Nephron (organoid): ENCODE measurements around the gene CHRM4.

ENCODE experiments used
- H3K27ac Mint-ChIP-seq, 3 experiments: 2 replicates each; pipeline ENCODE4 v1.8.0; 2020; ENCODE audit warnings: mixed read lengths in 3 of 3, mild to moderate bottlenecking in 2 of 3, moderate library complexity in 1 of 3
- H3K27me3 Mint-ChIP-seq: 2 replicates; pipeline ENCODE4 v1.8.0; 2021; ENCODE audit warnings: low read depth, mild to moderate bottlenecking, moderate library complexity, mixed read lengths
- H3K36me3 Mint-ChIP-seq: 2 replicates; pipeline ENCODE4 v1.8.0; 2020; ENCODE audit warnings: low read depth, mixed read lengths
- H3K4me1 Mint-ChIP-seq: 2 replicates; pipeline ENCODE4 v1.8.0; 2020; ENCODE audit warnings: mixed read lengths
- H3K4me3 Mint-ChIP-seq, 3 experiments: 2 replicates each; pipeline ENCODE4 v1.8.0; 2020; ENCODE audit warnings: mild to moderate bottlenecking in 3 of 3, mixed read lengths in 3 of 3, moderate library complexity in 2 of 3
- H3K9me3 Mint-ChIP-seq: 2 replicates; pipeline ENCODE4 v1.8.0; 2020; ENCODE audit warnings: mixed read lengths
- TF ChIP-seq, protein P1 (sequence below), 3 experiments: fragments of 200-600 bp; sonication (generic); IDR thresholded peaks; one replicate each; pipeline ENCODE4 v1.5.0; 2021; ENCODE audit warnings: antibody characterized with exemption in 3 of 3; ENCODE audit not compliant: unreplicated experiment in 3 of 3

CHRM4 gene

DNA sequence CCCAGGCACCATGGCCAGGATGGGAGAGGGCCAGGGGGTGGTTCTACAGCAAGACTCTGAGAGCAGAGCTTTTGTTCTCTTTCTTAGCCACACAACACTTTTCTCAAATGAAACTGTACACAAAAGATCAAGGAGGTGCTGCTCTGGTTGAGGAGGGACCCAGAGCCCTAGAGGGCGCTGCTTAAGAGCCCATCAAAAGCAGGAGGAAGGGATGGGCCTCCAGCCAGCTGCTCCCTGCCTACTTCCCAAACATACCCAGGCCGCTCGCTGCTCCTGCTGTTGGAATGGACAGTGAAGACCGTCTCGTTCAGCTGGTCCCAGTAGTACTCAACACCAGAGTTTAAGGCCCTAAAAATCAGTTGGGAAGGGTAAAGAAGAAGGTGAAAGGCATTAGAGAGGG lies 18.4 kb upstream of the CHRM4 start:
- no peaks in the 10 kb centered on the region for H3K27me3 Mint-ChIP-seq
- peaks cover 33% of the 10 kb centered on the region for H3K36me3 Mint-ChIP-seq

DNA sequence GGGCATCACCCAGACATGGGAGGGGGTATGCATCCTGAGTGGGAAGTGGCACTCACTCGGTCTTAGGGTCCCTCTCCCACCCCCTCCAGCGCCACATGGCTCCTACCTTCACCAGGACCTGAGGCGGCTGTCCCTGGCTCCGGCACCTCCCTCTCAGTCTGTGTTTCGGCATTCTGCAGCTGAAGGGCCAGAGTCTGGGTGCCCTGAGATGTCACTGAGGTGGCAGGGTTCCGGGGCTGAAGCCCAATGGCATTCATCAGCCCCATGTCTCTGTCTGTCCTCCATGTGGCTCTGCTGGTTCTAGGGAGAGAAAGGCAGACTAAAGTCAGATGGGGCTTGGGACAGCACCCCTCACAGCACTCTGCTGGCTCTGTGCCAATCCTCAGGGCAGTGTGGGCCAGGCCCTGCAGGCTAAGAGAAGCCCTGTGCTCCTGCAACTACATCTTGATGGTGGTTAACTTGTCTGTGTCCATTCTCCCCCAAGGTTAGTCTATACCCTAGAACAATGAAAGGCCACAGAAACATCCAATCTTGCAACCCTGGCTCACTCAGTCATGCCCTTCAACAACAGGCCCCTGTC lies 16.9 kb upstream of the CHRM4 start:
- Mint-ChIP-seq H3K4me1 (no peaks in the 10 kb centered on the region), H3K36me3 (peaks cover 29% of the 10 kb centered on the region), H3K9me3 (no peaks in the 10 kb centered on the region), H3K4me3 (no peak overlapping the region), H3K27me3 (no peaks in the 10 kb centered on the region), H3K27ac (no peak overlapping the region)
- TF ChIP-seq, protein P1, sequence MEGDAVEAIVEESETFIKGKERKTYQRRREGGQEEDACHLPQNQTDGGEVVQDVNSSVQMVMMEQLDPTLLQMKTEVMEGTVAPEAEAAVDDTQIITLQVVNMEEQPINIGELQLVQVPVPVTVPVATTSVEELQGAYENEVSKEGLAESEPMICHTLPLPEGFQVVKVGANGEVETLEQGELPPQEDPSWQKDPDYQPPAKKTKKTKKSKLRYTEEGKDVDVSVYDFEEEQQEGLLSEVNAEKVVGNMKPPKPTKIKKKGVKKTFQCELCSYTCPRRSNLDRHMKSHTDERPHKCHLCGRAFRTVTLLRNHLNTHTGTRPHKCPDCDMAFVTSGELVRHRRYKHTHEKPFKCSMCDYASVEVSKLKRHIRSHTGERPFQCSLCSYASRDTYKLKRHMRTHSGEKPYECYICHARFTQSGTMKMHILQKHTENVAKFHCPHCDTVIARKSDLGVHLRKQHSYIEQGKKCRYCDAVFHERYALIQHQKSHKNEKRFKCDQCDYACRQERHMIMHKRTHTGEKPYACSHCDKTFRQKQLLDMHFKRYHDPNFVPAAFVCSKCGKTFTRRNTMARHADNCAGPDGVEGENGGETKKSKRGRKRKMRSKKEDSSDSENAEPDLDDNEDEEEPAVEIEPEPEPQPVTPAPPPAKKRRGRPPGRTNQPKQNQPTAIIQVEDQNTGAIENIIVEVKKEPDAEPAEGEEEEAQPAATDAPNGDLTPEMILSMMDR (IDR thresholded peaks at IDR 0.05; ENCODE audit: unreplicated experiment in 3 of 3), result no peak

More for the DNA sequence above, 18.4 kb upstream of the CHRM4 start:
- Mint-ChIP-seq H3K4me1 (peaks cover 4% of the 10 kb centered on the region), H3K27ac (no peak overlapping the region), H3K9me3 (no peaks in the 10 kb centered on the region), H3K4me3 (no peak overlapping the region)
- TF ChIP-seq, protein P1 (IDR thresholded peaks at IDR 0.05; ENCODE audit: unreplicated experiment in 3 of 3), result no peak

- TF ChIP-seq, protein P1 (IDR thresholded peaks at IDR 0.05; ENCODE audit: unreplicated experiment in 3 of 3), result no peak
- H3K27me3 Mint-ChIP-seq, result no peaks in the 10 kb centered on the region
- no peak overlapping the region for H3K27ac Mint-ChIP-seq
- H3K4me1 Mint-ChIP-seq, result no peaks in the 10 kb centered on the region
- no peaks in the 10 kb centered on the region for H3K9me3 Mint-ChIP-seq
- H3K4me3 Mint-ChIP-seq, result no peak overlapping the region
- H3K36me3 Mint-ChIP-seq, result peaks cover 36% of the 10 kb centered on the region
Measured at GRCh38 chr11:46407635-46408034, 16.1 kb upstream of the CHRM4 start.

DNA sequence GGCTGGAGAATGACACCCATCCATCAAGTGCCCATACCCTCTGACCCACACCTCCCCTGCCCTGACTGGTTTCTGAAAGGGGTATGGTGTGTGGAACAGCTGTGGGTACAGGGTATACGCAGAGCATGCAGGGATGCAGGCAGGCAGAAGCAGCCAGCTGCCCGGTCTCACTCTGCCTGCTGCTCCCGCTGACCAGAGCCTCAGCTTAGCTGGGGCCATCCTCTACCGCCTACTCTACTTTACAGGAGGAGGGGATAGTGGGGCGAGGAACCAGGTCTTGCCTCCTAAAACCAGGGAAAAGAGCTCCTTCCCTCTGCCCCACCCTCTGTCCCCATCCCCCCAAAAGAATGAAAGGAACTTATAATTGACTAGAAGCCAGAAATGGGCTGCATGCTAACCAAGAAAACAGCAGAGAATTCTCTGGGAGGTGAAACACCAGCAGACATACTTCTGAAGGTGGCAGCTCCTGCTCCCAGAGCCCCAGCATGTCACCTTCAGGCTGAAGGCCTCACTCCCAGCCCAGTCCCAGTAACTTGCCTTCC lies 13.0 kb upstream of the CHRM4 start:
- H3K4me1 Mint-ChIP-seq, result no peaks in the 10 kb centered on the region
- H3K27ac Mint-ChIP-seq, result no peak overlapping the region
- TF ChIP-seq, protein P1 (IDR thresholded peaks at IDR 0.05; ENCODE audit: unreplicated experiment in 3 of 3), result no peak
- no peak overlapping the region for H3K4me3 Mint-ChIP-seq
- H3K9me3 Mint-ChIP-seq, result no peaks in the 10 kb centered on the region
- peaks cover 34% of the 10 kb centered on the region for H3K36me3 Mint-ChIP-seq
- no peaks in the 10 kb centered on the region for H3K27me3 Mint-ChIP-seq

- TF ChIP-seq, protein P1 (IDR thresholded peaks at IDR 0.05; ENCODE audit: unreplicated experiment in 3 of 3), result no peak
- Mint-ChIP-seq H3K4me3 (no peak overlapping the region), H3K4me1 (no peaks in the 10 kb centered on the region), H3K27me3 (no peaks in the 10 kb centered on the region), H3K9me3 (no peaks in the 10 kb centered on the region), H3K27ac (no peak overlapping the region), H3K36me3 (peaks cover 35% of the 10 kb centered on the region)
Measured at GRCh38 chr11:46402957-46403902, 11.7 kb upstream of the CHRM4 start.
